HL-60 (cell line): ENCODE measurements around the gene RPRML. TPM values are rescaled to one million over a fixed set of nuclear protein-coding genes. Genes with fewer than 3 reads are reported as not detected.

ENCODE experiments used
- DNase-seq, 2 experiments: peaks; one replicate each; pipeline ENCODE4 v3.0.0-alpha.2; 2010 to 2020; ENCODE audit warnings: low read depth in 1 of 2, low spot score in 1 of 2
- H3K27ac ChIP-seq: fragments of 250-450 bp; sonication (Bioruptor Pico); replicated peaks from 2 replicates; pipeline ENCODE4 v1.5.1; 2020; ENCODE audit warnings: mild to moderate bottlenecking, moderate library complexity
- H3K27me3 ChIP-seq: fragments of 250-450 bp; sonication (Bioruptor Pico); 2 replicates; pipeline ENCODE4 v1.5.1; 2021; ENCODE audit warnings: mild to moderate bottlenecking, moderate library complexity; ENCODE audit not compliant: insufficient read depth, poor library complexity, severe bottlenecking
- H3K4me3 ChIP-seq: replicated peaks from 2 replicates; pipeline ENCODE4 v1.5.1; 2011; ENCODE audit warnings: mild to moderate bottlenecking, control low read depth, low read length; ENCODE audit not compliant: insufficient read depth
- GABPA ChIP-seq: IDR thresholded peaks from 2 replicates; pipeline ENCODE4 v1.6.1; 2012; ENCODE audit warnings: low read depth
- POLR2AphosphoS5 ChIP-seq: IDR thresholded peaks from 2 replicates; pipeline ENCODE4 v1.6.1; 2012; ENCODE audit warnings: low read depth
- SPI1 ChIP-seq: IDR thresholded peaks from 2 replicates; pipeline ENCODE4 v1.6.1; 2012; ENCODE audit warnings: low read depth, mild to moderate bottlenecking, borderline replicate concordance
- microRNA-seq: library from miRNA; unstranded; fragments of <30 nt; microRNA quantifications from one replicate; pipeline ENCODE4, GENCODE V29; 2018
- TF ChIP-seq, protein P1 (sequence below): IDR thresholded peaks from one replicate; pipeline ENCODE4 v1.5.1; 2011; ENCODE audit warnings: low read length, control low read depth, inconsistent platforms; ENCODE audit not compliant: insufficient read depth
- TF ChIP-seq, protein P2 (sequence below): IDR thresholded peaks from 2 replicates; pipeline ENCODE4 v1.6.1; 2012; ENCODE audit warnings: low read depth; ENCODE audit not compliant: insufficient replicate concordance

The RPRML gene

DNA sequence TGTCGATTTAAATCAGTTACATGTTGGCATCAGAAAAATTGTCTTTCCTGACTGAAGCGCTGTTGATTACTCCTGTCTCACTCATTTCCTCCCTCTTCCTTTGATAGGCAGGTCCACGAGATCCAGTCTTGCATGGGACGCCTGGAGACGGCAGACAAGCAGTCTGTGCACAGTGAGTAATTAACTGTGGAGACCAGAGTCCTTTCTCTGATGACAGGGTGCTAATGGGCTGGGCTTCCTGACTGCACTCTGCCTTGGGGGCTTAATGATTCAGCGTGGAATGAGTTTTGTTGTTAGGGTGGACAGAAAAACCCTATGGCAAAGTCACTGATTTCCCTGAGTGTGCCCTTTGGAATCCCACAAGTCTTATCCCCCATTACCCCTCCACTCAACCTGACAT, 49.6 kb downstream of the RPRML start:
- DNase-seq, result no peak
- H3K27ac ChIP-seq, result no peak overlapping the region
- TF ChIP-seq, protein P1, sequence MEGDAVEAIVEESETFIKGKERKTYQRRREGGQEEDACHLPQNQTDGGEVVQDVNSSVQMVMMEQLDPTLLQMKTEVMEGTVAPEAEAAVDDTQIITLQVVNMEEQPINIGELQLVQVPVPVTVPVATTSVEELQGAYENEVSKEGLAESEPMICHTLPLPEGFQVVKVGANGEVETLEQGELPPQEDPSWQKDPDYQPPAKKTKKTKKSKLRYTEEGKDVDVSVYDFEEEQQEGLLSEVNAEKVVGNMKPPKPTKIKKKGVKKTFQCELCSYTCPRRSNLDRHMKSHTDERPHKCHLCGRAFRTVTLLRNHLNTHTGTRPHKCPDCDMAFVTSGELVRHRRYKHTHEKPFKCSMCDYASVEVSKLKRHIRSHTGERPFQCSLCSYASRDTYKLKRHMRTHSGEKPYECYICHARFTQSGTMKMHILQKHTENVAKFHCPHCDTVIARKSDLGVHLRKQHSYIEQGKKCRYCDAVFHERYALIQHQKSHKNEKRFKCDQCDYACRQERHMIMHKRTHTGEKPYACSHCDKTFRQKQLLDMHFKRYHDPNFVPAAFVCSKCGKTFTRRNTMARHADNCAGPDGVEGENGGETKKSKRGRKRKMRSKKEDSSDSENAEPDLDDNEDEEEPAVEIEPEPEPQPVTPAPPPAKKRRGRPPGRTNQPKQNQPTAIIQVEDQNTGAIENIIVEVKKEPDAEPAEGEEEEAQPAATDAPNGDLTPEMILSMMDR, result no peak
- TF ChIP-seq SPI1 (no peak), GABPA (no peak), POLR2AphosphoS5 (no peak)
- TF ChIP-seq, protein P2, sequence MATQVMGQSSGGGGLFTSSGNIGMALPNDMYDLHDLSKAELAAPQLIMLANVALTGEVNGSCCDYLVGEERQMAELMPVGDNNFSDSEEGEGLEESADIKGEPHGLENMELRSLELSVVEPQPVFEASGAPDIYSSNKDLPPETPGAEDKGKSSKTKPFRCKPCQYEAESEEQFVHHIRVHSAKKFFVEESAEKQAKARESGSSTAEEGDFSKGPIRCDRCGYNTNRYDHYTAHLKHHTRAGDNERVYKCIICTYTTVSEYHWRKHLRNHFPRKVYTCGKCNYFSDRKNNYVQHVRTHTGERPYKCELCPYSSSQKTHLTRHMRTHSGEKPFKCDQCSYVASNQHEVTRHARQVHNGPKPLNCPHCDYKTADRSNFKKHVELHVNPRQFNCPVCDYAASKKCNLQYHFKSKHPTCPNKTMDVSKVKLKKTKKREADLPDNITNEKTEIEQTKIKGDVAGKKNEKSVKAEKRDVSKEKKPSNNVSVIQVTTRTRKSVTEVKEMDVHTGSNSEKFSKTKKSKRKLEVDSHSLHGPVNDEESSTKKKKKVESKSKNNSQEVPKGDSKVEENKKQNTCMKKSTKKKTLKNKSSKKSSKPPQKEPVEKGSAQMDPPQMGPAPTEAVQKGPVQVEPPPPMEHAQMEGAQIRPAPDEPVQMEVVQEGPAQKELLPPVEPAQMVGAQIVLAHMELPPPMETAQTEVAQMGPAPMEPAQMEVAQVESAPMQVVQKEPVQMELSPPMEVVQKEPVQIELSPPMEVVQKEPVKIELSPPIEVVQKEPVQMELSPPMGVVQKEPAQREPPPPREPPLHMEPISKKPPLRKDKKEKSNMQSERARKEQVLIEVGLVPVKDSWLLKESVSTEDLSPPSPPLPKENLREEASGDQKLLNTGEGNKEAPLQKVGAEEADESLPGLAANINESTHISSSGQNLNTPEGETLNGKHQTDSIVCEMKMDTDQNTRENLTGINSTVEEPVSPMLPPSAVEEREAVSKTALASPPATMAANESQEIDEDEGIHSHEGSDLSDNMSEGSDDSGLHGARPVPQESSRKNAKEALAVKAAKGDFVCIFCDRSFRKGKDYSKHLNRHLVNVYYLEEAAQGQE, result no peak
- no peak overlapping the region for H3K4me3 ChIP-seq
- no peaks in the 10 kb centered on the region for H3K27me3 ChIP-seq

DNA sequence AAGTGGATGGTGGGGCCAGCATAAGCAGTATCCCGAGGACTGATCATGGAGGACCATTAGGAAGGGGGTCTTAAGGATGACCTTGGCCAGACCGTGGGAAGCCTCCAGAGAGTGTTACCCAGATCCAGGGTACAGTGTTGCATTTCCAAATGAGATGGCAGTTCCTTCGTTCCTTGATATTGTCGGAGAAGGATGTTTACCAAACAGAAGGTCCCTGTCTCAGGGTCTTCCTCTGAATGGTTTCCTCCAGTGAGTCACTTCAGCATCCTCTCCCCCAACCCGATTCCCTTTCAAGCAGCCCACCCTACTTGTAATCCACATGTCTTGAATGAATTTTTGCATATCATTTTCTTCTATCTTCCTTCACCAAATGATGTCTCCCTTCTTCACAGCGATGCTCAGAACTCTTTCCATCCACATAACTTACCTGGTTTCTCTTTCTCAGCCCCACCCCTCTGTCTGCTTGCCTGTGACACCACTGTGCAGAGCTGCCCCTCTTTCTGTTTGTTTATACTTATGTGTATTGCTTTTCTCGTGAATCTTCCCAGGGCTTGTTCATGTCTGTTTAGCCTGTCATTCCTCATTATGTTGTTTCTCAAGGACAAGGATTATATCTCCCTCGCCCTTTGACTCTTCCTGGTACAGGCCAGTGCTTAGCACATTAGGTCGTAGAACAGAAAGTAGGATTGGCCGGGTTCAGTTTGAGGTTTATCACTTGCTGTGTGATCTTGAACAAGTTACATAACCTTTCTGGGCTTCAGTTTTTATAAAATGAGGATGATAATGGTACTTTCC, 50.4 kb downstream of the RPRML start:
- Histone ChIP-seq H3K4me3 (no peak overlapping the region), H3K27ac (no peak overlapping the region), H3K27me3 (no peaks in the 10 kb centered on the region)
- TF ChIP-seq, protein P2, result no peak
- TF ChIP-seq GABPA (no peak), SPI1 (no peak), POLR2AphosphoS5 (no peak)
- TF ChIP-seq, protein P1, result no peak
- DNase-seq, result no peak

Small RNA genes within 50 kb of the gene (microRNA-seq; reads per million reads assigned to microRNA genes)
- not detected for gene MIR5089
